DMS79 (cell line): ENCODE data around the gene FRMD5.

Experiments
- DNase-seq: peaks from one replicate; lab custom pipeline; 2025; lab: John Stamatoyannopoulos, UW

The FRMD5 gene

GRCh38 chr15:43923553-43923952, 271.5 kb downstream of the FRMD5 start:
- DNase-seq, result no peak

GRCh38 chr15:43922021-43922420, 273.1 kb downstream of the FRMD5 start:
- DNase-seq, result no peak

GRCh38 chr15:43920815-43921214, 274.3 kb downstream of the FRMD5 start:
- DNase-seq, result peak; percentile 61

- DNase-seq, result no peak
These were observed 274.8 kb downstream of the FRMD5 start for GRCh38 chr15:43920254-43920600.

GRCh38 chr15:43919540-43920253, 275.4 kb downstream of the FRMD5 start:
- no peak for DNase-seq

- DNase-seq, result no peak
These were observed 276.4 kb downstream of the FRMD5 start for GRCh38 chr15:43918717-43919116.

- no peak for DNase-seq
These were observed 278.8 kb downstream of the FRMD5 start for GRCh38 chr15:43916326-43916660.

GRCh38 chr15:43915631-43916325, 279.3 kb downstream of the FRMD5 start:
- no peak for DNase-seq

GRCh38 chr15:43913941-43914340, 281.1 kb downstream of the FRMD5 start:
- DNase-seq, result no peak

- no peak for DNase-seq
These were observed 281.9 kb downstream of the FRMD5 start for GRCh38 chr15:43913026-43913780.

- DNase-seq, result no peak
These were observed 282.9 kb downstream of the FRMD5 start for GRCh38 chr15:43912208-43912607.

- no peak for DNase-seq
These were observed 283.8 kb downstream of the FRMD5 start for GRCh38 chr15:43911235-43911781.

- no peak for DNase-seq
These were observed 286.5 kb downstream of the FRMD5 start for GRCh38 chr15:43908516-43909050.

GRCh38 chr15:43905755-43906154, 289.3 kb downstream of the FRMD5 start:
- DNase-seq, result no peak

- DNase-seq, result no peak
These were observed 291.2 kb downstream of the FRMD5 start for GRCh38 chr15:43903864-43904290.

GRCh38 chr15:43901495-43901894, 293.6 kb downstream of the FRMD5 start:
- no peak for DNase-seq

GRCh38 chr15:43900996-43901395, 294.1 kb downstream of the FRMD5 start:
- no peak for DNase-seq

GRCh38 chr15:43899928-43900327, 295.1 kb downstream of the FRMD5 start:
- DNase-seq, result no peak

GRCh38 chr15:43898891-43899290, 296.2 kb downstream of the FRMD5 start:
- DNase-seq, result no peak

GRCh38 chr15:43896543-43896942, 298.5 kb downstream of the FRMD5 start:
- DNase-seq, result no peak

- no peak for DNase-seq
These were observed 299.5 kb downstream of the FRMD5 start for GRCh38 chr15:43895586-43895985.

- DNase-seq, result no peak
These were observed 301.1 kb downstream of the FRMD5 start for GRCh38 chr15:43893956-43894355.

GRCh38 chr15:43889042-43889441, 306.0 kb downstream of the FRMD5 start:
- no peak for DNase-seq
